CD4-positive, CD25-positive, alpha-beta regulatory T cell (primary cell): ENCODE measurements around the gene DNAL4. TPM values are rescaled to one million over a fixed set of nuclear protein-coding genes. Genes with fewer than 3 reads are reported as not detected.

ENCODE experiments used
- ATAC-seq, 2 donors: fragments of 150-1000 bp; cut with Tn5 transposase; one replicate each; pipeline ENCODE4 v1.10.0; 2021; ENCODE audit warnings: low read depth in 2 of 2, moderate number of reproducible peaks in 2 of 2, moderate library complexity in 1 of 2
- DNase-seq, 3 donors: peaks; one replicate each; pipeline versions ENCODE4 v3.0.0 to v3.0.0-alpha.2; 2012 to 2022; ENCODE audit warnings: mixed read lengths in 1 of 3
- H3K27ac ChIP-seq: one replicate; pipeline ENCODE4 v1.7.0; 2013; ENCODE audit warnings: mild to moderate bottlenecking, low read length; ENCODE audit not compliant: insufficient read depth, poor library complexity, severe bottlenecking
- H3K27me3 ChIP-seq: one replicate; pipeline ENCODE4 v1.7.0; 2013; ENCODE audit warnings: low read length; ENCODE audit not compliant: control insufficient read depth, insufficient read depth
- H3K36me3 ChIP-seq: one replicate; pipeline ENCODE4 v1.7.0; 2013; ENCODE audit warnings: mild to moderate bottlenecking, low read length, moderate library complexity; ENCODE audit not compliant: control insufficient read depth, insufficient read depth
- H3K4me1 ChIP-seq: 2 replicates; pipeline ENCODE4 v1.7.0; 2013; ENCODE audit warnings: mild to moderate bottlenecking, low read length; ENCODE audit not compliant: insufficient read depth, control insufficient read depth, poor library complexity, severe bottlenecking
- H3K4me3 ChIP-seq: one replicate; pipeline ENCODE4 v1.7.0; 2013; ENCODE audit warnings: low read depth, mild to moderate bottlenecking, low read length, moderate library complexity
- H3K9me3 ChIP-seq, 2 experiments: 1 replicate in 1 of 2; 2 replicates in 1 of 2; pipeline ENCODE4 v1.7.0; 2013; ENCODE audit warnings: low read length in 2 of 2, mild to moderate bottlenecking in 1 of 2, moderate library complexity in 1 of 2; ENCODE audit not compliant: control insufficient read depth in 2 of 2
- H3K27ac Mint-ChIP-seq, 3 donors: one replicate each; pipeline ENCODE4 v1.8.0; 2020 to 2022; ENCODE audit warnings: mild to moderate bottlenecking in 3 of 3, mixed read lengths in 3 of 3, moderate library complexity in 2 of 3
- H3K27me3 Mint-ChIP-seq: one replicate; pipeline ENCODE4 v1.8.0; 2022; ENCODE audit warnings: mild to moderate bottlenecking, mixed read lengths
- H3K36me3 Mint-ChIP-seq: one replicate; pipeline ENCODE4 v1.8.0; 2020; ENCODE audit warnings: mixed read lengths
- H3K4me1 Mint-ChIP-seq, 4 donors: one replicate each; pipeline ENCODE4 v1.8.0; 2020 to 2022; ENCODE audit warnings: mixed read lengths in 4 of 4, mild to moderate bottlenecking in 1 of 4
- H3K4me3 Mint-ChIP-seq, 4 donors: one replicate each; pipeline ENCODE4 v1.8.0; 2020 to 2022; ENCODE audit warnings: mild to moderate bottlenecking in 4 of 4, mixed read lengths in 4 of 4, moderate library complexity in 3 of 4
- H3K9me3 Mint-ChIP-seq, 7 donors: one replicate each; pipeline ENCODE4 v1.8.0; 2020 to 2022; ENCODE audit warnings: mixed read lengths in 7 of 7, mild to moderate bottlenecking in 3 of 7, moderate library complexity in 2 of 7
- polyA plus RNA-seq, 4 donors: library from polyadenylated mRNA; unstranded; fragments of 300-500 nt; fragmentation: Illumina TruSeq; gene quantifications; one replicate each; pipeline ENCODE4 v1.2.3, GENCODE V29; 2021
- total RNA-seq: library from RNA; stranded (reverse); gene quantifications from one replicate; pipeline ENCODE4 v1.2.3, GENCODE V29; 2022

DNAL4 gene, protein sequence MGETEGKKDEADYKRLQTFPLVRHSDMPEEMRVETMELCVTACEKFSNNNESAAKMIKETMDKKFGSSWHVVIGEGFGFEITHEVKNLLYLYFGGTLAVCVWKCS
- total RNA-seq (6.3 TPM), polyA plus RNA-seq (10 to 100 TPM in 2 of 4 donors, 1 to 10 TPM in 2; 9.3 to 10.9 (median 10.0) TPM)

DNA sequence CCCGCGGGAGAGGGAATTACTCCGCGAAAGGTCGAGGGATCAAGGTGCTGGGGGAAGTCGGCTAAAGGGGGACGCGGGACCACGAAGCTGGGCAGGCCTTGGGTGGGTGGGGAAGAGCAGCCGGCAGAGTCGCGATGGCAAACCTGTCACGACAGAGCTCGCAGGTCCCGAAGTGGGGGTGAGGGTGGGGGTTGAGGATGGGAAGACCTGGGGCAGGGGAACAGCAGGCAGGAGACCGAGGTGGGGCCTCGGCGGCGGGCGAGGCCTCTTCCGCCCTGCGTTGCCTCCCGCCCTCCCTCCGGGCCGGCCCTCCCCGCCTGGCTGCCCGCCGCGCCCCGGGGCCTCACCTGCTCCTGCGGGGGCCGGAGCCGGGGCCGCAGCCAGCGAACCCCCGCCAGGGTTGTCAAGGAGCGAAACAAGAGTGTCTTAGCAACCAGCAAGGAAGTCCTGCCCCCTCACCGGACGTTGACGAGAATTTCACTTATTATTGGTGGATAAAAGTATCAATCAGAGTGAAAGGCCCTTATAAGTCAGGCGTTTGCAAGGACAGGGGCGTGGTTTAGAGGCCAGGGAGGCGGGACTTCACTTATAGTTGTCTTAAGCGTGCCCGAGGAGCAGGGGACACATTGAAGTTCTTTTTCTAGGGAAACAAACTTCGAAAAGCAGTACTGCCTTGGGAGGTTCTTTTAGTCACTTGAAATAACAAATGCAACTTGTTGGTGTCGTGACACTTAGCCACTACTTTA is at the start of gene DNAL4:
TSS of gene DNAL4 (minus strand) at position 423 of the 746 bp plus-strand sequence. CDS start 11,412 bp downstream, outside the sequence.
- peaks cover 6 to 37% (median 19%) of the 10 kb centered on the region in 4 donors for H3K4me1 Mint-ChIP-seq
- H3K27me3 ChIP-seq, result peaks cover 2% of the 10 kb centered on the region
- no peaks in the 10 kb centered on the region for H3K36me3 Mint-ChIP-seq
- H3K9me3 Mint-ChIP-seq, result peaks cover 0 to 2% (median 0%) of the 10 kb centered on the region in 7 donors
- peak; percentile 98 to 99 for ATAC-seq
- peaks cover 15% of the 10 kb centered on the region for H3K27me3 Mint-ChIP-seq
- peak within 1 kb of the TSS; percentile 83 to 92 (median 88) for H3K4me3 Mint-ChIP-seq
- H3K27ac ChIP-seq, result peak within 1 kb of the TSS; percentile 80
- H3K9me3 ChIP-seq, result no peaks in the 10 kb centered on the region
- H3K4me1 ChIP-seq, result peaks cover 15% of the 10 kb centered on the region
- H3K4me3 ChIP-seq, result peak within 1 kb of the TSS; percentile 83
- peak within 1 kb of the TSS; percentile 60 to 94 (median 86) for H3K27ac Mint-ChIP-seq
- H3K36me3 ChIP-seq, result no peaks in the 10 kb centered on the region
- DNase-seq, result peak; percentile 88 to 98 (median 94)

DNA sequence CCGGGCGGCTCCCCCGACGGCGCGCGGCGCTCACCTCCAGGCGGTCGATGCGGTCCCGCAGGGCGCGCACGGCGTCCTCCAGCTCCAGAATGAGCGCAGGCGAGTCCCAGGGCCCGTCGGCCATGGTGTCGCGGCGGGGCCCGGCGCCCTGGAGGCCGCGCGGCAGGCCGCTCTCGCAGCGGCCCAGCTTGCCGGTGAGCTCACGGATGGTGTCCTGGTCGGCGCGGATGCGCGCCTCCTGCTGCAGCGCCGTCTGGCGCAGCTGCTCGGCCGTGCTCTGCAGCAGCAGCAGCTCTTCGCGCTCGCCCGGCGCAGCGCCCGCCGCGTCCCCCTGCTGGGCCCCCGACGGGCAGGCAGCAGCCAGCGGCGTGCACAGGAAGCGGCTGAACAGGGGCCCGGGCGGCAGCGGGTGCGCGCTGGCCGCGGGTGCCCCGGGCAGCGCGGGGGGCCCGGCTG is 49.3 kb upstream of the DNAL4 start:
- H3K9me3 ChIP-seq, result no peaks in the 10 kb centered on the region
- no peak overlapping the region for H3K4me3 ChIP-seq
- H3K27ac Mint-ChIP-seq, result no peak overlapping the region
- peaks cover 0 to 4% (median 0%) of the 10 kb centered on the region in 7 donors for H3K9me3 Mint-ChIP-seq
- peak overlapping the region in 1 of 4 donors; percentile 78 for H3K4me3 Mint-ChIP-seq
- peaks cover 12% of the 10 kb centered on the region for H3K27me3 ChIP-seq
- H3K27ac ChIP-seq, result no peak overlapping the region
- peaks cover 47% of the 10 kb centered on the region for H3K27me3 Mint-ChIP-seq
- DNase-seq (peak; percentile 30 to 74 (median 58)), ATAC-seq (peak; percentile 82 to 84)
- peaks cover 0 to 35% (median 5%) of the 10 kb centered on the region in 4 donors for H3K4me1 Mint-ChIP-seq
- H3K36me3 ChIP-seq, result no peaks in the 10 kb centered on the region
- peaks cover 7% of the 10 kb centered on the region for H3K36me3 Mint-ChIP-seq
- peaks cover 13% of the 10 kb centered on the region for H3K4me1 ChIP-seq

DNA sequence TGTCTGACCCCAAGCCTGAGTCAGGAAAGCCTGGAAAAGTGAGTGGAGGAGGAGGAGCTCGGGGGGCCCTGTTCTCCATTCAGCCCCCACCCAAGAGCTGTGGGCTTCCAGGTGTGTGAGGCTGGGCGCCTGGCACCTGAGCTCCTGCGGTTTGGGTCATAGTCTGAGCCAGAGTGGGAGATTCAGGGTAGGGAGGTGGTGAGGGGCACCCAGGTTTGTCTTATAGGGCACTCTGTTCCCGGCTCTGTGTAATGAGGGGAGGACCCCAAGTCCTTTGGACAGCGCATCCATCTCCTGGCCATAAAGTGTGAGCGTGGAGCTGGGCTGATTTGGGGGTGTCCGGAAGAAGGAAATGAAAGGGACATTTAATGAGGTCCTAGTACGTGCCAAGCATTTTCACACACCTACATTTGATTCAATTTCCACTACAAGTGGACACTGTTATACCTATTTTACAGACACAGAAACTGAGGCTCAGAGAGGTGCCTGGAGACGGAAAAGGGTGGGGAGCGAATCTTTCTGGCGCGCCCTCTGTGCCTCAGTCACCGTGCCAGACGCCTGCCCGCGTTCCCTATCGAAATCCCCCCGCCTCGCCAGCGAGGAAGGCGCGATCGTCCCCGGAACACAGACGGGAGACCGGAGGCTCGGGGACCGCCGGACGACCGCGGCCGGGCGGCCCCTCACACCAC is 48.7 kb upstream of the DNAL4 start:
- H3K9me3 ChIP-seq, result no peaks in the 10 kb centered on the region
- peaks cover 13% of the 10 kb centered on the region for H3K4me1 ChIP-seq
- H3K36me3 Mint-ChIP-seq, result peaks cover 7% of the 10 kb centered on the region
- peak overlapping the region in 2 of 3 donors; percentile 26 to 74 for H3K27ac Mint-ChIP-seq
- peak overlapping the region; percentile 49 to 85 (median 80) for H3K4me3 Mint-ChIP-seq
- peaks cover 12% of the 10 kb centered on the region for H3K27me3 ChIP-seq
- peaks cover 0 to 4% (median 0%) of the 10 kb centered on the region in 7 donors for H3K9me3 Mint-ChIP-seq
- H3K36me3 ChIP-seq, result no peaks in the 10 kb centered on the region
- peak overlapping the region; percentile 50 for H3K4me3 ChIP-seq
- H3K4me1 Mint-ChIP-seq, result peaks cover 0 to 35% (median 5%) of the 10 kb centered on the region in 4 donors
- H3K27ac ChIP-seq, result no peak overlapping the region
- DNase-seq (no peak), ATAC-seq (no peak)
- peaks cover 47% of the 10 kb centered on the region for H3K27me3 Mint-ChIP-seq

DNA sequence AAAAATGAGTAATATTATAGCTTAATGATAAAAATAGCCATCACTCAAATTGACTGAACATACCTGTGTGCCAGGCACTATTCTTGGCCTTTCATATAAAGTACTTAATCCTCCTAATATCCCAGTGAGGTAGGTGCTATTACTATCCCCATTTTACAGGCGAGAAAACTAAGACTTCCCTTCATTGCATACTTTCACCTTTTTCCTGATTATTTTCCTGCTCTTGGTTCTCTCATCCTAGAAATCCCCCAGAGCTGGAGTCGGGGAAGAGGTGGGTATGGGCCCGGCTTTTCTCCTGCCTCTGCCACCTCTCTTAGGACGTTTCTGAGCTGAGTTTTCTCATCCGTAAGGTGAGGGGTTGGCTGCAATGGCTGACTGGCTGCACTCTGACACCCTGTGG is 47.7 kb upstream of the DNAL4 start:
- peaks cover 45% of the 10 kb centered on the region for H3K27me3 Mint-ChIP-seq
- H3K9me3 Mint-ChIP-seq, result peaks cover 0 to 4% (median 0%) of the 10 kb centered on the region in 7 donors
- peak overlapping the region; percentile 37 to 83 (median 46) for H3K4me3 Mint-ChIP-seq
- H3K27ac Mint-ChIP-seq, result no peak overlapping the region
- no peak for DNase-seq
- H3K36me3 Mint-ChIP-seq, result peaks cover 7% of the 10 kb centered on the region
- peaks cover 0 to 35% (median 5%) of the 10 kb centered on the region in 4 donors for H3K4me1 Mint-ChIP-seq
- Histone ChIP-seq H3K9me3 (no peaks in the 10 kb centered on the region), H3K4me1 (peaks cover 13% of the 10 kb centered on the region), H3K36me3 (no peaks in the 10 kb centered on the region), H3K4me3 (no peak overlapping the region), H3K27me3 (peaks cover 12% of the 10 kb centered on the region), H3K27ac (no peak overlapping the region)
- ATAC-seq, result no peak

DNA sequence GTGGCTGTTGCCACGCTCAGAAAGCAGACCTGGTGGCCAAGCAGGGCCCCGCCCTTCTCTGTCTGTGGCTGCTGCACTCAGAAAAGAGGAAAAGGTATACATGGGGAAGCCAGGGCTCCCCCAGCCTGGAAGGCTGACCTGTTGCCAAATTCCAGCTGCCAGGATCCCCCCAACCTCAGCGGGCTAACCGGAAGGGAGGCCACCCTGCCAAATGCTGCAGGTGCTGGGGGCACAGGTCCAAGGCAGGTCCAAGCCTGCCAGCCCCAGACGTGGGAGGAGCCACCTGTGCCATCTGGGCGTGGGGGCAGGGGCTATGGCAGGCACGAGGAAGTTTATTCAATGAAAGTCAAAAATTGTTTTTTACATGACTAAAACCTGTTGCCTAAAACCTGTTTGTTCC is 47.3 kb upstream of the DNAL4 start:
- peaks cover 0 to 35% (median 5%) of the 10 kb centered on the region in 4 donors for H3K4me1 Mint-ChIP-seq
- H3K9me3 Mint-ChIP-seq, result peaks cover 0 to 4% (median 0%) of the 10 kb centered on the region in 7 donors
- Histone ChIP-seq H3K36me3 (no peaks in the 10 kb centered on the region), H3K4me1 (peaks cover 13% of the 10 kb centered on the region), H3K9me3 (no peaks in the 10 kb centered on the region), H3K4me3 (no peak overlapping the region), H3K27me3 (peaks cover 12% of the 10 kb centered on the region), H3K27ac (no peak overlapping the region)
- ATAC-seq (no peak), DNase-seq (no peak)
- no peak overlapping the region for H3K27ac Mint-ChIP-seq
- H3K4me3 Mint-ChIP-seq, result peak overlapping the region in 3 of 4 donors; percentile 37 to 49 (median 43)
- peaks cover 7% of the 10 kb centered on the region for H3K36me3 Mint-ChIP-seq
- H3K27me3 Mint-ChIP-seq, result peaks cover 41% of the 10 kb centered on the region

DNA sequence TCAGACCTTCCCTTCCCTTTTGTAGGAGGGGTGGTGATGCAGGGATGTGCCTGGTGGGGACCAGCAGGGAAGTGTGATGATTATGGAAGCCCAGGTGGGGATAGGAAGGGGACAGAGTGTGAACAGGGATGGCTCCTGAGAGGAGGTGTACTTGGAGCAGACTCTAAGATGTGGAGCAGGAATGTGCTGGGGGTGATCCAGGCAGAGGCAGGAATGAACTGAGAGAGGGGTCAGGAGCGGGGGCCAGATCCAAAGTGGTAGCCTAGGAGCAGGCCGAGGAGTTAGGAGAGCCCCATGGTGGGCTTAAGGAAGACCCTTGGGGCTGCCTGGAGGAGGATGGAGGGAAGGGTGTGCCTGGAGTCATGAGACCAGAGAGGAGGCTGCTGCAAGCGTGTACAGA is 46.2 kb upstream of the DNAL4 start:
- H3K4me1 Mint-ChIP-seq, result peaks cover 0 to 35% (median 5%) of the 10 kb centered on the region in 4 donors
- H3K9me3 Mint-ChIP-seq, result peaks cover 0 to 2% (median 0%) of the 10 kb centered on the region in 7 donors
- Histone ChIP-seq H3K9me3 (no peaks in the 10 kb centered on the region), H3K27me3 (peaks cover 8% of the 10 kb centered on the region), H3K4me3 (no peak overlapping the region), H3K27ac (no peak overlapping the region), H3K4me1 (peaks cover 13% of the 10 kb centered on the region), H3K36me3 (no peaks in the 10 kb centered on the region)
- no peak for ATAC-seq
- H3K27ac Mint-ChIP-seq, result peak overlapping the region in 1 of 3 donors; percentile 36
- H3K36me3 Mint-ChIP-seq, result peaks cover 7% of the 10 kb centered on the region
- no peak for DNase-seq
- H3K4me3 Mint-ChIP-seq, result no peak overlapping the region
- peaks cover 33% of the 10 kb centered on the region for H3K27me3 Mint-ChIP-seq

DNA sequence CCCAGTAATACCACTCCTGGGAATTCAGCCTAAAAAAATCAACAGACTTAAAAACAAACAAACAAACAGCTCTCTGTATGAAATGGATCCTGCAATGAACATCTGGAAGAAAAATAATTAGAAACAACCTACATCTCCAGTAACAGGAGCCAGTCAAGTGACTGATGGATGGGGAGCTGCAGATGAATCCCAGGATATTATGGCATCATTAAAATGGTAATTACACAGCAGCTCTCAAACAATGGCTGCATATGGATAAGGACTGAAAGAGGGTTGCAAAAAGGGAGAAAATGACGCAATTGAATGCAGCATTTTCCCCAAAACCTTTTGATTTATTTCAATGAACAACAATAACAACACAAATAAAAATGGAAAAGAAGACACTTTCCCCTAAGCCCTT is 45.7 kb upstream of the DNAL4 start:
- no peak overlapping the region for H3K27ac Mint-ChIP-seq
- H3K27me3 Mint-ChIP-seq, result peaks cover 29% of the 10 kb centered on the region
- Histone ChIP-seq H3K4me1 (peaks cover 13% of the 10 kb centered on the region), H3K27me3 (peaks cover 6% of the 10 kb centered on the region), H3K9me3 (no peaks in the 10 kb centered on the region), H3K4me3 (no peak overlapping the region), H3K27ac (no peak overlapping the region), H3K36me3 (no peaks in the 10 kb centered on the region)
- H3K4me3 Mint-ChIP-seq, result peak overlapping the region in 1 of 4 donors; percentile 42
- H3K9me3 Mint-ChIP-seq, result peaks cover 0 to 2% (median 0%) of the 10 kb centered on the region in 7 donors
- no peak for DNase-seq
- peaks cover 7% of the 10 kb centered on the region for H3K36me3 Mint-ChIP-seq
- ATAC-seq, result no peak
- H3K4me1 Mint-ChIP-seq, result peaks cover 0 to 35% (median 5%) of the 10 kb centered on the region in 4 donors
